Mammary microvascular endothelial cell (primary cell): Measurements from ENCODE around the gene USP44. TPM values are rescaled to one million over a fixed set of nuclear protein-coding genes. Genes with fewer than 3 reads are reported as not detected.

ENCODE experiments used
- total RNA-seq: library from RNA; depleted of rRNA; stranded (reverse); fragments of >200 nt; gene quantifications from 2 replicates; pipeline ENCODE4 v1.2.3, GENCODE V29; 2015

The USP44 gene
- total RNA-seq, result 0.44 and 0.60 TPM in 2 replicates

GRCh38 chr12:95551305-95551704 lies at the start of gene USP44:
TSS of gene USP44 (minus strand) at chr12:95551476. CDS start at chr12:95534256, 17,220 bp downstream.

GRCh38 chr12:95473884-95474659 lies 77.2 kb downstream of the USP44 start, which contains the start of gene METAP2:
TSS of gene METAP2 (plus strand) at chr12:95474152. CDS start at chr12:95474180, 28 bp downstream.

Other genes with a start within 250 kb of the USP44 start
- gene METAP2, start 77.3 kb downstream of the USP44 start, total RNA-seq, result 68.3 and 80.3 TPM in 2 replicates
- gene NTN4, start 239.3 kb upstream of the USP44 start, total RNA-seq, result 228 and 229 TPM in 2 replicates